SW 1271 (cell line): Measurements from ENCODE around the gene LRRN1.

Source experiments
- DNase-seq, 2 experiments: peaks; one replicate each; lab custom pipeline; 2025; lab: John Stamatoyannopoulos, UW

LRRN1 gene

DNA sequence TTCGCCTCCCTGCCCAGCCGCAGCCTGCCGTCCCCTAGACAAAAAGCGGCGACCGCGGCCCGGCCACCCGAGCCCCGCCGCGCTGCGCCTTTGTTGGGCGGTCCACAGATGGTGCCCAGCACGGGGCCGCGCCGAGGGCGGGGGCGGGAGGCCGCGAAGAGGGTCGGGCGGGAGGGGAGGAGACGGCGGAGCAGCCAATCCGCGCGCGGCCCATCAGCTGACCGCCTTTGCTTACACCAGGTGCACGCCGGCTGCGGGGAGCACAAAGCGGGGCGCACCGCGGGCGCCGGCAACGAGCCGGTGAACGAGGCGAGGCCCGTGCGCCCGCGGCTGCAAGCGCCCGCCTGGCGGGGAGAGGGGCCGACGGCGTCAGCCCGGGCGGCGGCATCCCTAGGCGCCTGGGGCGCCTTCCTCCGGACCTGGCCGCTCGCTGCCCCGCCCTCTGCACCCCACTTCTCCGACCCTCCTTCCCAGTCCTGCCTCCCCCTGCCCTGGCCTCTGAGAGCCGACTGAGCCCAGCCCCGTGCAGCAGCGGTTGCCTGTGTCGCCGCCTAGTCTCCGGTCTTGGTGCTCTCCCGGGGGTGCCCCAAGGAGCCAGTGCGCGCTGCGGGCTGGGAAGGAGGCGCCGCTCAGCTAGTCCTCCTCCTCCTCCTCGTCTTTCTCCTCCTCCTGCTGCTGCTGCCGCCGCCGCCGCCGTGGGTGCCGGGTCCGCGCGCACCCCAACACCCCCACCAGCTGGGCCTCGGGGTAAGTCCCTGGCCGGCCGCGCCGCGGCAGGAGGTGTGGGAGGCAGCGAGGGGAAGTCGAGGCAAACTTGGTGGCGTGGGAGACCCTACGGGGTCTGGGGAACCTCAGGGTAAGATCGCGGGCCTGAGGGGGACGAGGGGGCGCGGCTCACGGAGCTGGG lies at the start of gene LRRN1:
Gene LRRN1, plus strand, starts transcription at position 259 of the 907 bp plus-strand sequence. CDS start 45,211 bp downstream, outside the sequence.
- no peak for DNase-seq

- no peak for DNase-seq
These were observed 45.8 kb upstream of the LRRN1 start for GRCh38 chr3:3753416-3753815.

DNA sequence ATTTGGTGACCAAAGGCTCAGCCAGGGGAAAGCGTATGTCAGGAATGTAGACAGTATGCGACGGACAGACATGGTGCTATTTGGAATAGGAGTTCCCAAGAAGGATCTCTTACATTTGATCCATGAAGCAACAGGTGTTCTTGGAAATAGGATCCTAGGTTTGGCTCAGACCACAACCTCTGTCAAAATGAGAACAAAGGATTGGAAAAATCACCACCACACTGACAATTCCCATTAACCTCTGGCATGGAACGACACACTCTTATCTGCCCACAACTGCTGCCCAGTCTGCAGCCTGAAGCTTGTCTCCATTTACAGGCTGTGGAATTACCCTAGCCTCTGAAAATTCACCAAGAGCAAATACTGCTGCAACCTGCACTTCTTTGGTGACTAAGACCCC lies 33.6 kb upstream of the LRRN1 start:
- DNase-seq: no peak

- no peak for DNase-seq
These were observed 33.1 kb upstream of the LRRN1 start for GRCh38 chr3:3766140-3766539.

- DNase-seq: no peak
These were observed 28.1 kb upstream of the LRRN1 start for GRCh38 chr3:3771094-3771493.

DNA sequence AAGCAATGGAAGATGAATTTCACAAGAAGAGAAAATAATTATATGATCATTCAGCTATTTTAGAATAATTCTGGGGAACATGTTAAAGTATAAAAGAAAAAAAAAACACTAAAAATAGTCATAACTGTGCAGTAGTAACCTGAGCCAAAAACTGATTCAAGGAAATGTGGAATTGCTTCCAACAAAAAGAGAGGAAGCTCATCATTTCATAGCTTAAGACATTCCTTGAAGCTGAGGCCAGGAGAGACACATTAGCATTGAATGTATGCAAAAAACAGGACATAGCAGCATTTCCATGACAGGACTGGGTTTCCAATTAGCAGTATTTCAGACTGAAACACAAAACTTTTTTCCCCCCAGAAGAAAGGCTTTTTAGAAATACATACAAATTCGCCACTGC lies 27.7 kb upstream of the LRRN1 start:
- DNase-seq: no peak

GRCh38 chr3:3772338-3772737 lies 26.9 kb upstream of the LRRN1 start:
- DNase-seq: no peak

GRCh38 chr3:3772920-3773319 lies 26.3 kb upstream of the LRRN1 start:
- no peak for DNase-seq

DNA sequence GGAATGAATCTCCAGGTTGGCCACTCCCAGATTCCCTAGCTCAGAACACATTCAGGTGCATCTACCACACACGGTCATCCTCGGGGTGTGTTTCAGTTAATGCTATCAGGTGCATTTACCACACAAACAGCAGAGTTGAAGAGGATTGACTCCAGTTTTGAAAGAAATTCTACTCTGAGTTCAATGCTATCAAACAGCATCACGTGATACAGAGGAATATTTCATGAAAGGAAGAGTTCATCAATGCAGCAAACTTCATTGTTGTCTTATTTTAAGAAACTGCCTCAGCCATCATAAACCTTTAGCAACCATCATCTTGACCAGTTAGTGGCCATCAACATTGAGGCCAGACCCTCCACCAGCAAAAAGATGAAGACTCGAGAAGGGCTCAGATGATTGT lies 22.6 kb upstream of the LRRN1 start:
- DNase-seq: no peak

DNA sequence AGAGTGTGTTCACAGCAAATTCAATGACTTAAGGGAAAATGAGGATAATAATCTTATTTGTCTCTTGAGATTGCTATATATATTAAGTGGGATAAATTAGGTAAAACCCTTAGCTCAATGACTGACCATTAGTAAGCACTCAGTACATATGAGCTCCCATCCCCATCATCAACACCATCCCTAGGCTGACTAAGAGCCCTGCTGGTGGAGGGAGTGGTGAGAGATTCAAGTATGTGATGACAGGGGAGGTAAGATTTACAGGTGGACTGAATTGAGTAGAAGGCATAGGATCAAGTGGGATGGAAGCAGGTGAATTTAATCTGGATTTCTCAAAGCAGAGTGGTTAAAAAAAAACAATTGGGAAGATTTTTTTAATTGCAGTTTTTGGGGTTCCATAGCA lies 21.0 kb upstream of the LRRN1 start:
- no peak for DNase-seq

GRCh38 chr3:3778641-3779270 lies 20.5 kb upstream of the LRRN1 start:
- no peak for DNase-seq

DNA sequence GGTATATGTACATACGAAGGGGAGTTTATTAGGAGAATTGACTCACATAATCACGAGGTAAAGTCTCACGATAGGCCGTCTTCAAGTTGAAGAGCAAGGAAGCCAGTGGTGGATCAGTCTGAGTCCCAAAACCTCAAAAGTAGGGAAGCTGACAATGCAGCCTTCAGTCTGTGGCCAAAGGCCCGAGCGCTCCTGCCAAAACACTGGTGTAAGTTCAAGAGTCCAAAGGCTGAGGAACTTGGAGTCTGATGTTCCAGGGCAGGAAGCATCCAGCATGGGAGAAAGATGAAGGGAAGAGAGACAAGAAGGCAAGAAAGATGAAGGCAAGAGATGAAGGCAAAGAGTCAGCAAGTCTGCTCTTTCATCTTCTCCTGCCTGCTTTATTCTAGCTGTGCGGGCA lies 16.8 kb upstream of the LRRN1 start:
- no peak for DNase-seq

DNA sequence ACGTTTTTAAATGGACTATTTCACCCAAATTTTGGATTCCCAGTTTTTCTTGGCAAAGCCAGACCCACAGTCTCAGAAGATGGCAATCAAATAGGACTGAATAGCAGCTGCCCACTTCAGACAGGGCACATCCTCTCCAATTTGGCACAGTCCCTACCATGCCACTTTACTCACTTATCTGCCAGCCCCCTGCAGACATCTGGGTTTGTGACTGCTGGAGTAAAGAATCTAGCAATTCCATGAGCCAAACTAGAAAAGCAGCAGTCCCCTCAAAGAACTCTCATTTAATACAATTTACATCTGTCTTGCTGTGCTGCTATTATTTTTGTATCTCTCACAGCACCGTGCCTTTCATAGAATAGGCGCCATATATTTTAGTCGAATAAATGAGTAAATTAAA lies 16.0 kb upstream of the LRRN1 start:
- DNase-seq: no peak

GRCh38 chr3:3783696-3784095 lies 15.5 kb upstream of the LRRN1 start:
- no peak for DNase-seq

GRCh38 chr3:3792391-3792790 lies 6.8 kb upstream of the LRRN1 start:
- no peak for DNase-seq

DNA sequence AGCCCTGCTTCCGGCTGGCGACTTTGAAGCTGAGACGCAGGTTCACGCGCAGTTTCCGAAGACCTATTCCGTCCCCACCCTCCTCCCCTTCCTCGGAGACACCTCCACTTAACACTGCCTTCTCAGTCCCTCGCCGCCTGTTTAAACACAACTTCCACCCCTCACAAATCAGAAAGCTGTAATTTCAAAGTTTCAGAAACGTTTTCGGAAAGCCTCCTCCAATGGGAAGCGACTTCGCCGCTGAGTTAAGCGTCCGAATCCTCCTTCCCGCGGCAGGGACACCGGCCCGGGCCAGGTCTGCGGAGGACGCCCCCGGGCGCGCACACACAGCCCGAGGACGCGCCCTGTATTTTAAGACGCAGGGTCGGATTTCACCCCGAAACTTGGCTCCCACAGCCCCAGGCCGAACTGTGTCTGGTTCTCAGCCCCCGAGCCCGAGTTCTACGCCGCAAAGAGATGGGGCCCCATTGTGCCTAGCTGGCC lies 559 bp upstream of the LRRN1 start:
- no peak for DNase-seq

GRCh38 chr3:3800080-3800455 lies 837 bp downstream of the LRRN1 start:
- no peak for DNase-seq

DNA sequence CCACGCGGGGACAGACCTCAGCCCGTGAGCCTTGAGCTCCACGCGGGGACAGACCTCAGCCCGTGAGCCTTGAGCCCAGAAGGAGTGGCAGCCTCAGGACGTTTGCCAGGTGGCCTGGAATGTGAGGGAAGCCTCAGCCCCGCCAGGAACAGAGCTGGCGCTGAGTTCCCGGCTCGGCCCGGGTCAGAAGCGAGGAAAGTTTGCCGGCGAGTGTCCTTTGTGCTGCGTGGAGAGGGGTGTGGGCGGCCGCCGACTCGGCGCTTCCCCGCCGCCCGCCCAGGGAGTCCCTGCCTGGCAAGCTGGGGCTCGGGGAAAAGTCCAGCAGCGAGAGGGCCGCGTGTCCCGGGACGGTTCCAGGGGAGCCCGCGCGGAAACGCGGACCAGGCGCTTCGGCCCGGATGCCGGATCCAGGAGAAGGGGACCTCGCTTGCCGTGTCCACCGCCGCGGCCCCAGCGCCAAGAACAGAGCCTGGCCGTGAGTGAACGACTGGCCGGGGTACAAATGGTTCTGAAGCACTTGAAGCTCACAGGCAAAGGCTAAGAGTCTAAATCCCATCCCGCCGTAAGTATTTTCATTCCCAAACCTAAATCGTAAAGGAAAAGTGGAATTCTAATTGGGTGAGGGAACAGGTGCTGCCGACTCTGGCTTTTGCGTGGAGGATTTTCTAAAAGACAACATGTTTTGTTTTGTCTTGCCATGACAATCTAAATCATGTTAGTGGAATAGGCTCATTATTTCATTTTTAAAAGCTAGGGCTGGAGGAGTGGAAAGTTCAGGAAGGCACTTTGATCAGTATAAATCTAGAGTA lies 1.7 kb downstream of the LRRN1 start:
- DNase-seq: no peak

DNA sequence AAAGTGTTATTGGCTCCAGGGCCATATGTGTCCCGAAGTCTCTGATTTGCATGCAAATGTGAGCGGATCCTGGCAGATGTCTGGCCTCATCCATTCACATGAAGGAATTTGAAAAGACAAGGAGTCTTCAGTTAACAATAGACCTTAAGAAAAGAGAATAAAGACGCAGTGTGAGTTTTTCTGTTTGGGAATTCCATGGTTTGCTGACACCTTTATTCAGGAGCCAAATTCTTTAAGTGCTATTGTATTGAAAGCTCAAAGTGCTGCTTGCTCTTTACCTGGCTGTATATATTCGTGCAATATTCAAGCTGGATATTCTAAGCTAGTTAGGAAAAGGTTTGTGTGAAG lies 2.2 kb downstream of the LRRN1 start:
- DNase-seq: no peak

GRCh38 chr3:3802046-3802445 lies 2.8 kb downstream of the LRRN1 start:
- no peak for DNase-seq

- no peak for DNase-seq
These were observed 5.3 kb downstream of the LRRN1 start for GRCh38 chr3:3804560-3804959.

DNA sequence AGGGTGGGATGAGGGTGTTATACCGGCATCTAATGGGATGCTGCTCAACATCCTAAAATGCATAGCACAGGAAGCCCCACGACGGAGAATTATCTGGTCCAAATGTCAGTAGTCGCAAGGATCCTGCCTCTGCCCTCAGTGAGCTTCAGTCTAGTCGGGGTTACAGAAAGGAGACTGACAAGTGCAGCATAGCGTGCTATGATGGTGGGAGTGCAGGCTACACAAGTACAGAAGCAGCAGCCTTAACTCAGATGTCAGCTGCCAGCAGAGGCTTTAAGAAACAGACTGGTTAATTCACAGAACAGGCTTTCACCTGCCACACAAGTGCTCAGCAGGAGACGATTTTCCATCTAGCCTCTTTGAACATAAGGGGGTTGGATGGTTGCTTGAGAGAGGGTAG lies 6.9 kb downstream of the LRRN1 start:
- DNase-seq: no peak

DNA sequence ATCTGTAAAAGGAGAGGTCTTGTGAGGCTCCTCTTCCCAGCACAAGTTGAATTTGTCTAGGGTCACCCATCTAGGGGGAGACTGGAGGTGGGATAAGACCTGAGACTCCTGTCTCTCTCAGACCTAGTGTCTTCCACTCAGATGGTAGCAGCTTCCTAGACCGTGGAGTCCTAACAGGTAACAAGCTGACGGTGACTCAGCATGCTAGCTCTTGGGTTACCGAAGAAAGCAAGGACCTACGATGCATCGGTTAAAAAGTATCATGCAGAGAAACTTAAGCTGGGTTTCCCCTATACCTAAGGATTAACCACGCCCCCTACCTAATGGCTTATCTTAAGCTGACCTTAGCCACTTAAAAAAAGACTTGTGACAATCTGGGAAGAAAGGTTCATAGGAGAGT lies 7.6 kb downstream of the LRRN1 start:
- DNase-seq: no peak
